ENCODE measurements around the gene ASAP2.

The ASAP2 gene

DNA sequence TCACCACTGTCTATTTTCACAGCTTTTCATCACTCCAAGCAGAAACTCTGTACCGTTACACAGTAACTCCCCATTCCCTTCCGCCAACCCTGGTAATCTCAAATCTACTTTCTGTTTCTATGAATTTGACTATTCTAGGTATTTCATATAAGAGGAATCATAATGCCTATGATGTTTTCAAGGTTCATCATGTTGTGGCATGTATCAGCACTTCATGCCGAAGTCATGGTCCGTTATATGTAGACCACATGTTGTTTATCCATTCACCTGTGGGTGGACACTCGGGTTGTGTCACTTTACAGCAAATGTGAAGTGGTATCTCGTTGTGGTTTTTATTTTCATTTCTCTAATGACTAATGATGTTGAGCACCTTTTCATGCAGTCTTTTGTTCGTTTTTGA lies 238.5 kb downstream of the ASAP2 start:
- DNase-seq, result no peak

DNA sequence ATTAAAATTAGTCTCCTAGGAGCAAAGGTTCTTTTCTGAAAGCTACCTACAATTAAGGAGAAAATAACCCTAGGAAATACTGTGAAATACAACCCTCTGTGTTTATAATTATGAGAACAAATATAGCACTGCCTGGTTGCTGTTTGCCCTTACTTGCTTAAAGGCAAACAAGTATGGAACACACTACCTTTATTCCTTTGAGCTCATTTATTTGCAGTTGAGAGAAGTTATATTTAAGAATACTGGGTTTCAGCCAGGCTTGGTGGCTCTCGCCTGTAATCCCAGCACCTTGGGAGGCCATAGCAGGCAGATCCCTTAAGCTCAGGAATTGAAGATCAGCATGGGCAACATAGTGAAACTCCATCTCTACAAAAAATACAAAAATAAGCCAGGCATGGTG lies 244.6 kb downstream of the ASAP2 start:
- peak; percentile 44 for DNase-seq

Measured in NCI-H69 (cell line).